ENCODE results near the gene TP53TG5. TPM values are rescaled to one million over a fixed set of nuclear protein-coding genes. Genes with fewer than 3 reads are reported as not detected.

Gene TP53TG5
- total RNA-seq, 2 experiments from 2014 or later, result 0.19 TPM; not detected in 1

DNA sequence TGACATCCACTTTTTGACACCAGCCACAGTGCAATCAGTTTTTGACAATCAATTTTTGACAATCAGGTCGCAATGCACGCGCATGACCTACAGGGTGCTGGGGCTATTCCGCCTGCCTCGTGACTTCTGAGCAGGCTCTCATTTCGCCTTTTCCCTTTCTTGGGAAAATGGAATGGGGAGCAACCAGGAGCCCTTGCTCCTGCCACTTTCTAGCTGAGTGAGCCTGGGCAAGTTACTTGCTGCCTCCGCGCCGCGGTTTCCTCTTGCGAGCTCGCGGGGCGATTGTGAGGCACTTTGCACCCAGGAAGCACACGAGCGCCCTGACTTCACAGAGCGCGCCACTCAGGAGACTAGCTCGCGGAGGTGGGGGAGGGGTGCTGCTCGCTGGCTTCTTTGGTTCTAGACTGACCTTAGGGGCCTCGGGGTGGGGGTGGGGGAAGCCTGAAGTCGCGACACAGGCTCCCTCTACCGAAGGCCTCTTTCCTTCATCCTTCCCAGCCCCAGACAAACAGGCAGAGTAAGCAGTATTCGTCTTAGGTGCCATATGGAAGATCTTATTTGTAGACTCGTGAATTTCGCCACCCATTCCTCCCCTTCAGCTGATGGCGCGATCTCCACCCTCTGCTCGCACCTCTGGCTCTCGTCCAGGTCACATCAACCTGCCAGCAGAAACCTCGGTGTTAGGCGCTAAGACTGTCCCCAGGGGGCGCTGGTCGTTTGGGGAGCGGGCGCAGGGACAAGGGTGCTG is 4.6 kb downstream of the TP53TG5 start:
- CTCF ChIA-PET, result interaction anchor here (0.6 to 5.4 kb wide), 32 partner anchors 10 to 397 kb away, joined by 3 to 63 read pairs (median 5); partner anchors contain the start of genes PIGT, SDC4 and SYS1
- POLR2A ChIA-PET, result interaction anchor here (0.7 to 2.6 kb wide), 8 partner anchors 11 to 597 kb away, joined by 3 to 18 read pairs (median 5); partner anchors contain the start of genes DNTTIP1, PIGT, SDC4 and SYS1

DNA sequence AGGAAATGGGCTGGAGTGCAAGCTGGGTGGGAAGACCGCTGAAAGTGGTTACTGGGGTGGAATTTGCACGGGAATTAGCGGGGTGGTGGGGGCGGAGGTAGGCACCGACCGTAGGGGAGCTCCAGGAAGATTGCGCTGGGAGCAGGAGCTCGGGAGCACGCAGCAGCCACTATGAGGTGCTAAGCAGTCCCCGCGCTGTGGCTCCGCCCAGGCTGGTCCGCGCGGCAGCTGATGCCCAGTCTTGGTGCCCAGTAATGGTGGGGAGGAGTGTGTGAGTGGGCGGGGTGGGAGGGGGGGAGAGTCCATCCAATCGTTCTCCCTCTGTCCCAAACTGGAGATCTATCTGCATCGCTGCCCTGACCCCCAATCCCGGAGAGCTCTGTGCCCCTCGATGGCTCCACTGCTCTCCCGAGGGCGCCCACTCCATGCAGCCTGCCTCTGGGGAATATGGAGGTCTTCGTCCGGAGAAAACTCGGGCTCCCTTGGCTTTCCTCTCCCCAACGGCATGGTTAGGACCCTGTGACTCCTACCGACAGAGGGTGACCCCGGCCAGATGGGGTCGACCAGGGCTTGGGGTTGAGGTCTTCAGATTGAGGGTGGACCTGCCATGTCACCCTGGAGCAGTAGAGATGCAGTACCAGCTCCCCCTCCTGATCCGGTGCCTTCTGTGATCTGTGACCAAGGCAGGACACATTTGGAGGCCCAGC is 5.3 kb downstream of the TP53TG5 start:
- CTCF ChIA-PET, result interaction anchor here (0.9 to 5.4 kb wide), 16 partner anchors 9 to 398 kb away, joined by 3 to 63 read pairs (median 8); partner anchors contain the start of genes PIGT, SDC4 and SYS1
- POLR2A ChIA-PET, result interaction anchor here (0.7 to 2.6 kb wide), 8 partner anchors 10 to 598 kb away, joined by 3 to 18 read pairs (median 5); partner anchors contain the start of genes DNTTIP1, PIGT, SDC4 and SYS1

DNA sequence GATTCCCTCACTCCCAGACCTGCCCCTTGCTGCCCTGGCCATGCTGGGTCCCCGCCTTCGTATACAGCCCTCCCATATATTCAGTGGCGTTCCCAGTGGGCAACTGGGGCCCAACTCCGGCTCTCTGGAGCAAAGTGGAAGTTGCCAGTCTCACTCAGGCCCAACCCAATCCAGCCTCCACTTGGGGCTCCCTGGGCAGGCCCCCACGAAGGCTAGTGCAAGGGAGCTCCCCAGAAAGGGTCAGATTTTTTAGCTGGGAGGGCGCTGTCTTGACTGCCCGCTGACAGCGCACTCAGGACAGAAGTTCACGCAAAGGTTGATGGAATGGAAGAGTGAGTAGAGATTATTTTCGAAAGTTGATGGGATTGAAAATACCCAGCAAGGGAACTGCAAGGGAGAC is 5.9 kb downstream of the TP53TG5 start:
- POLR2A ChIA-PET, result interaction anchor here (0.5 to 2.6 kb wide), 4 partner anchors 8 to 64 kb away, joined by 4 to 18 read pairs (median 6); partner anchors contain the start of gene SYS1
- CTCF ChIA-PET, result interaction anchor here (0.9 to 5.4 kb wide), 8 partner anchors 9 to 78 kb away, joined by 3 to 63 read pairs (median 16); partner anchors contain the start of genes SDC4 and SYS1

- CTCF ChIA-PET, result interaction anchor here (4.8 to 5.4 kb wide), 2 partner anchors 7 to 66 kb away, joined by 54 to 63 read pairs; partner anchors contain the start of gene SYS1
- POLR2A ChIA-PET, result no interaction called here
These were observed 7.5 kb downstream of the TP53TG5 start for GRCh38 chr20:45370571-45371160.

DNA sequence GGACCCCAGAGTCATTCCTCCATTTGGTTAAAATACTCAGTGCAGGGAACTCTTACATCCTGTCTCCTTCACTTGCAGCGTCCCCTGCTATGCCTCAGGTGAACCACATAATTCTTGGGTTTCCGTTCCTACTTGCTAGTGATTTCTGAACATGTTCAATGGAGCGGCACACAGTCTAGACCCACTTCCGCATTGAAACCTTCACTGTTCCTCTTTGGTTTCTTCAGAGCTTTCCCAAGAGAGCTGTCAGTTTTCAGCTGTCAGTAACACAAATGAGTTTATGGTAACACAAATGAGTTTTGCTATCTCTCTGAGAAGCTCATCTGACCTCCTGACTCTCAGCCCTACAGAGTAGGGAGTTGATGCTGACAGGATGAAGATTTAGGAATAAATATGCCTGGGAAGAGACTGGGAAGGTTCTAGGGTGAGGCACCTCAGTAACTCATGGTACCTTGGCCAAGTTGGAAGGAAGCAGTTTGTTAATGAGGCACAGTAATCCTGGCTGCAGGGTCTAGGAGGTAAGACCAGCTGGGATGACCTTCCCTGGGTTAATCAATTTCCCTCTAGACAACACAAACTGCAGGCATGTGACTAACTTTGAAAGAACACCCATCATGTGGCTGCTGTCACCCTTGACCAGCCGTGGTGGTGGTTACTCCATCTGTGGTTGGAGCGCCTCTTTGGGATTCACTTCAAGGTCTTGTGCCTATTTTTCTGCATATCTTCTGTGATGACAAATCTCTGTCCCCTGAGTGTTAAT is 9.7 kb downstream of the TP53TG5 start:
- ChIA-PET POLR2A (interaction anchor here (1.5 to 2.0 kb wide), 2 partner anchors 51 to 68 kb away, joined by 4 read pairs; no protein-coding TSS in a partner anchor), CTCF (interaction anchor here (0.6 to 1.9 kb wide), 2 partner anchors 68 to 143 kb away, joined by 4 to 7 read pairs; no protein-coding TSS in a partner anchor)

GRCh38 chr20:45367126-45367525 is 11.0 kb downstream of the TP53TG5 start:
- CTCF ChIA-PET, result interaction anchor here (0.6 to 6.6 kb wide), 3 partner anchors 6 to 70 kb away, joined by 3 to 63 read pairs (median 3); no protein-coding TSS in a partner anchor

DNA sequence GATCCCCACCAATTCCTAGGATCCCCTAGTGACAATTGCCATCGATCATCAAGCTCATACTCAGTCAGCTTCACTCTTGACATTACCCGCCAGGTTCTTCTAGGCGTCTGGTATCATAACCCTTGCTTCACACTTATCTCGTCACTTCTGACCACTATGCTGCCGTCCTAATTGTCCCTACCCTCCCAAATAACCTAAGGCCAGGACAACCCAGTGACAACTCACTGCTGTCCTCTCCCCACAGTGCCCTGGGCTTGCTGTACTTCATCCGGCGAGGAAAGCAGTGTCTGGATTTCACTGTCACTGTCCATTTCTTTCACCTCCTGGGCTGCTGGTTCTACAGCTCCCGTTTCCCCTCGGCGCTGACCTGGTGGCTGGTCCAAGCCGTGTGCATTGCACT is 11.5 kb downstream of the TP53TG5 start:
- POLR2A ChIA-PET, result no interaction called here
- CTCF ChIA-PET, result interaction anchor here (0.6 to 6.6 kb wide), 4 partner anchors 6 to 70 kb away, joined by 3 to 63 read pairs (median 3); no protein-coding TSS in a partner anchor

More at GRCh38 chr20:45367126-45367525, 11.0 kb downstream of the TP53TG5 start:
- POLR2A ChIA-PET, result no interaction called here

DNA sequence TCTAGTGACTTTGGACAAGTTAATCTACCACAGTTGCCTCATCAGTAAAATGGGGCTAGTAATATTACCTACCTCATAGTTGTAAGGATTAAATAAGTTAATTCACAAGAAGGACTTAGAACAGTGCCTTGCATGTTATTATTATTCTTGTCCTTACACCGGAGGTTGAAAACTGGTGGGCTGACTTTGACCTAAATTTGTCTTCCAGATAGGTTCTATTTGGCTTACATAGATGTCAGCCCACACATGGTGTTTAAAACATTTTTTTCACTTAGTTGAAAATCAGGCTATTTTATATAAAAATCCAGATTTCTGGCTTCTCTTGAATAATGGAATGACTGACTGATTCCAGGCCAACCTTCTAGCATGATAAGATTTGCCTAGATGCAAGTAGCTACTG is 11.9 kb downstream of the TP53TG5 start:
- ChIA-PET CTCF (interaction anchor here (0.7 to 6.6 kb wide), 5 partner anchors 6 to 72 kb away, joined by 3 to 63 read pairs (median 3); no protein-coding TSS in a partner anchor), POLR2A (no interaction called here)

GRCh38 chr20:45365444-45365970 is 12.6 kb downstream of the TP53TG5 start:
- ChIA-PET CTCF (interaction anchor here (0.8 to 6.6 kb wide), 6 partner anchors 7 to 87 kb away, joined by 3 to 63 read pairs (median 14); partner anchors contain the start of gene PIGT), POLR2A (no interaction called here)

- ChIA-PET CTCF (interaction anchor here (0.8 to 6.6 kb wide), 18 partner anchors 9 to 89 kb away, joined by 3 to 63 read pairs (median 6); partner anchors contain the start of genes PIGT, SDC4 and TP53TG5), POLR2A (interaction anchor here (0.6 to 2.1 kb wide), 11 partner anchors 8 to 79 kb away, joined by 3 to 18 read pairs (median 6); partner anchors contain the start of genes PIGT and SDC4)
These were observed 14.3 kb downstream of the TP53TG5 start for GRCh38 chr20:45363611-45364492.

DNA sequence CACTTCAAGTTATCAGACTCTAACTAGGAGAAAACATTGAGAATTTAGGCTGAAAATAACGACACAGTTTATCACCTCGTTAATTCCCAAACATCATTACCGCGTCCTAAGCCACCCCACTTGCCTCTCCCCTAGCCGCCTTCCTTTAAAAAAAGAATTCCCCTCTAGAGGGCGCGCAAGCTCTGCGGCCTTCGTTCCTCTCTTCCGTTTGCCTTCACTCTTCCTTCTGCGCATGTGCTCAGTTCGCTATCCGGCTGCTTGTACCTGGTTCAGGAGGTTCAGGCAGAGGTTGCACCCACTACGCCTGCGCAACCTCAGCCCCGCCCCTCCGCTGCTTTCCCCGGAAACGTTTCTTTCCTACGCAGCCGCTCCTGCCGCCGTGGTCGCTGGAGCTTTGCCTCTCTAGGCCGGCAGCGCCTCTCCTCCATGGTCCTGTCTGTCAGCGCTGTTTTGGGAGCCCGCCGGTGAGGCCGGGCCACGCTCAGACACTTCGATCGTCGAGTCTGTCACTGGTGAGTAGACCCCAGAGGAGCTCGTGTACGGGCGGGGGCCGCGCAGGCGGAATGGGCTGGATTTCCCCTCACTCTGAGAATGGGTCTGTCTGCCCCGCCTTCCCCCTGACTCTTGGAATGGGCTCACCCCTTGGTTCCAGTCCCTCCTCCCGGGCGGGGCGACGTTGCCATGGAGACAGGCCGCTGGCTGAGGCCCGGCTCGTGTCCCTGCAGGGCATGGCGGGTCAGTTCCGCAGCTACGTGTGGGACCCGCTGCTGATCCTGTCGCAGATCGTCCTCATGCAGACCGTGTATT is 15.1 kb downstream of the TP53TG5 start, which contains the start of gene SYS1:
Gene SYS1 (plus strand): TSS at position 353 of the 807 bp plus-strand sequence. CDS start 376 bp downstream, at position 729.
- CTCF ChIA-PET, result interaction anchor here (0.7 to 6.6 kb wide), 24 partner anchors 9 to 408 kb away, joined by 3 to 63 read pairs (median 5); partner anchors contain the start of genes PIGT, SDC4 and TP53TG5
- POLR2A ChIA-PET, result interaction anchor here (0.6 to 2.1 kb wide), 13 partner anchors 9 to 80 kb away, joined by 3 to 18 read pairs (median 5); partner anchors contain the start of genes PIGT and SDC4

DNA sequence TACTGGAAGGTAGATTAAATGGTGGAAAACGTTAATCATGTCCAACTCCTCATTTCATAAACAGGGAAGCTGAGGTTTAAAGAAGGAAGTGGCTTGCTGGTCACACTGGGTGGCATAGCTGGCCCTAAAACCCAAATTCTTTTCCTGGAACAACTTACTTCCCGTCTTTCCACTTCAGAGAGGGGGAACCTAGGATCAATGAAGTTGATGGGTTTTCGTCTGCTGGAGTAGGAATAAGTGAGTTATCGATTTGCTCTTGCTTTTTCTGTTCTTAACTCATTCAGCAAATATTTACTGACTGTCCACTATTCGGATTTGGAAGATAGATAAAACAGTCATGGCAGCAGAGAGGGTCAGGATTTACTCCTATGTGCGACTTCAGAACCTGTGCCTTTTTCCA is 16.3 kb downstream of the TP53TG5 start:
- POLR2A ChIA-PET, result interaction anchor here (1.5 to 2.1 kb wide), 3 partner anchors 12 to 45 kb away, joined by 4 to 18 read pairs (median 12); partner anchors contain the start of gene SDC4

DNA sequence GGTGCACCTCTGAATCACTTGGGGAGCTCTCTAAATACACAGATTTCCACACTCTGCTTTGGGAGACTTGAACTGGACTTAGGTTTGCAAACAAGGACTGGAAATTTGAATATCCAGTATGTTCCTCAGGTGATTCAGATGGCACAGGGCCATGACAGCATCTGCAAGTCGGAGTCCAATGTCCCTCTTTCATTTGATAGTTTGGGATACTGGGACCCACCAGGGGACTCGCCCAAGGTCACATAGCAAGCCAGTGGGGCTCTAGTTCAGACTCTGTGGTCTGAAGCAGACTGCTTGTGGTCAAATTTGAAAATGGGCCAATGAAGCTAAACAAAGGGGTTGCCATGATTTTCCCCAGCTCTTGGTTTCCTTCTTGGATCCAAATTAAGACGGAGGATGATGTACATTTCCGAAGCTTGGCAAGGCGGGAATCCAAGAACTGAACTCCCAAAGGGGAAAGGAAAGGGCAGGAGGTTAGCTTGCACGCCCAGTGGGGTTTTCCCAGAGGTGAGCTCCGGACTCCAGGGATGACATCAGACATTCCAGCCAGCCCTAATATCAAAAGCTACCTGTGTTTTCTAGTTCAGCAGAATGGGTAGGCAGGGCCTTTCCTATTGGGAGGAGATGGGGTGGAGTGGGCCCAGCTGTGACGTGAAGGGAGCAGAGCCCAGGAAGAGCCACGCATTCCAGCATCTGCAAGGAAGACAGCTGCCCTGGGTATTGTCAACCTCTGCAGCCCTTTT is 18.5 kb downstream of the TP53TG5 start:
- ChIA-PET CTCF (interaction anchor here (1.2 kb wide), 1 partner anchor 78 kb away, joined by 4 read pairs; no protein-coding TSS in a partner anchor), POLR2A (no interaction called here)

More for the DNA sequence above, 16.3 kb downstream of the TP53TG5 start:
- CTCF ChIA-PET, result interaction anchor here (0.8 to 6.6 kb wide), 6 partner anchors 10 to 89 kb away, joined by 3 to 63 read pairs (median 22); partner anchors contain the start of gene PIGT

DNA sequence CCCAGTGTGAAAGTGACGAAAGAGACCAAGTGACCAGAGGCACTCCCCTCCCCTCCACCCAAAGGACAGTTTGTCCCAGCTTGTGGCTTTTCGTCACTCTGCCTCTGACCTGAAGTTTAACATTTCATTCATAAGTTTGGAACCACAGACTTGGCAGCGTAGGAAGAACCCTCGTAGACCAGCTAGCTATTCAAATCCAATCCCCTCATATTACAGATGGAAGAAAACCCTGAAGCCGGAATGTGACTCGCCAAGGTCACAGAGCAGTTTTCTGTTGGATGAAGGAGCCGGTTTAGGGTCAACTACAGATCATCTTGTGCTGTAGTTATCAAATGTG is 19.1 kb downstream of the TP53TG5 start:
- ChIA-PET POLR2A (no interaction called here), CTCF (interaction anchor here (1.2 kb wide), 1 partner anchor 78 kb away, joined by 4 read pairs; no protein-coding TSS in a partner anchor)
